ENCODE data around the gene SMARCD3.

Gene SMARCD3

DNA sequence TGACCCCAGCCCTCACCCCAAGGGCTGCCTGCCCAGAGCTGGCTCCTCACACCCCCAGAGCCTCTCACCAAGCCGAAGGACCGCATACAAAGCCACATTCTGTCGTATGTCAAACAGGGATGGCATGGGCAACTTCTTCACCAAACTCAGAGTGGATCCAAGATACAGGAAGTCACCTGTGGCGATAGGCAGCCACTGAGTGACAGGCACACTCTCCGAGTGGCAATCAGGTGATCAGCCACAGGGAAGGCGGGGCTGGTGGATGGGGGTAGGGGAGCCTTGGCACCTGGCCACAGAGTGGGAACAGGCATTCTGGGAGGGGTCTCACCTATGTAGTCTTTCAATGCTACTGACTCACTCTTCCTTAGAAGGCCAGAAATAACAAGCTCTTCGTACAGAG lies 54.3 kb downstream of the SMARCD3 start:
- no peak for FAIRE-seq

DNA sequence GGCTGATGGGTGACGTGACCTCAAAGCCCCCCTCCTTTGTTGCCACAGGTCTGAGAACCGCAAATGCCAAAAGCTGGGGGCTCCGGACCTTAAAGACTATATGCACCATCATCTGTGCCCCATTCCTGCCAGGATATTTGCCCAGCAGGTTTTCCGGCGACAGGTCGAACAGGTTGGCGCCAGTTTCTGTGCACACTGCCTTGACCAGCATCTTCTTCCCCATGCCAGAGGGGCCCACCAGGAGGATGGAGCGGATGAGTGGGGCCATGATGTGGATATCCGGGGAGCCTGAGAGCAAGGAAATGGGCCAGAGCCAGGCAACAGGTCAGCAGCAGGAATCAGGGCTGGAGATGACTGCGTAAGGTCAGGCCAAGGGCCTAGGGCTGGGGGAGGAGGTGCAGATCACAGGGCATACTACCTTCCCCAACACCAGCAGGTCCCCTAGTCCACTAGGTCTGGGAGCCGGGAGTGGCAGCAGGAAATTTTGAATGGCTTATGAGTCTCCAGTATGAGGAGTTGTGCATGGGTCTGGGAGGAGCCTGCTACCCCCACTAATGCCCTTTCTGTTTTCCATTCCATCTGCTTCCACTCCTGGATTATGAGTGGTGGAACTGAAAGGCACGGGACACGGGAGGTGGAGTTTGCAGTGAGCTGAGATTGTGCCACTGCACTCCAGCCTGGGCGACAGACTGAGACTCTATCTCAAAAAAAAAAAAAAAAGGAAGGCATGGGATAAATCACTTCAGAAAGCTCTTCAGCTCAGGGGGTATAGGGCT lies 55.1 kb downstream of the SMARCD3 start:
- no peak for FAIRE-seq
- no peak for DNase-seq (ENCODE audit: insufficient read length, low spot score)

More for the DNA sequence above, 54.3 kb downstream of the SMARCD3 start:
- no peak for DNase-seq (ENCODE audit: insufficient read length, low spot score)

DNA sequence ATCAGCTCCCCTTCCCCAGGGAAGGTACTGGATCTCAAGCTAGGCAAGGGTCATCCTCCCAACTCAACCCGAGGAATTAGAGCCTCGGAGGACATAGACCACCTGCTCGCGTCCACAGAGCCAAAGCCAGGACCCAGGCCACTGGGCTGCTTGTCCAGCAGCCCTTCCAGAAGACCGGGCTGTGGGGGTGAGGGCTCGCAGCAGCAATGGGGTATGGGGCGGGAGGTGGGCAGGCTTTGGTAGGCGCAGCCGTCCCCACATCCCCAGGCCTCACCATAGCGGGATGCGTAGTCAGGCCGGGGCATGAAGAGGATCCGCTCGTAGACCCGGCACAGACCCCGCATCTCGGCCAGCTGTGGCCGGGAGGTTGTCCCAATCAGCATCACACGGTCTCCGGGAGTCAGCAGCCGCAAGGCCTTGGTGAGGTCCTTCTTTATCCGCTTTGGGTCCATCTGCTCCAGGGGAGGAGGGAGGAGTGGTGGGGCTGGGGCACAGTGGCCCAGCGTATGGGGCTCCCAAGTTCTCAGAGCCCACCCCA lies 56.4 kb downstream of the SMARCD3 start:
- FAIRE-seq (no peak), DNase-seq (ENCODE audit: insufficient read length, low spot score) (no peak)

DNA sequence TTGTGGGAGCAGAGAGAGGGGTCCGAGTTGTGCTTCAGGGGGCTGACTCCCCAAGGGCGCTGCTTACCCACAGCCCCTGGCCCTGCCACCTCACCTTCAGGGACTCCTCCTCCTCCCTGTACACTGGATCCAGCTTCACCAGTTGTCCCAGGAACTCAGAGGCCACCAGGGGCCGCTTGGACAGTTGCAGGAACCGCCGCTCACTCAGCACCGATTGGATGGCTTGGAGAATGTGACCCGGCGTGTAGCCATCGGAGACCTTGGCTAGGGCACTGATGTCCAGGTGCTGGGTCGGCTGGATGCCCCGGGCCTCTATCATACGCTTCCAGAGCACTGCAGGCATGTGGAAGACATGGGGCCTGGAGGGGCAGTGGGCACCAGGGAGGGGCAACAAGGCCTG lies 57.0 kb downstream of the SMARCD3 start:
- FAIRE-seq: no peak
- DNase-seq (ENCODE audit: insufficient read length, low spot score): no peak

DNA sequence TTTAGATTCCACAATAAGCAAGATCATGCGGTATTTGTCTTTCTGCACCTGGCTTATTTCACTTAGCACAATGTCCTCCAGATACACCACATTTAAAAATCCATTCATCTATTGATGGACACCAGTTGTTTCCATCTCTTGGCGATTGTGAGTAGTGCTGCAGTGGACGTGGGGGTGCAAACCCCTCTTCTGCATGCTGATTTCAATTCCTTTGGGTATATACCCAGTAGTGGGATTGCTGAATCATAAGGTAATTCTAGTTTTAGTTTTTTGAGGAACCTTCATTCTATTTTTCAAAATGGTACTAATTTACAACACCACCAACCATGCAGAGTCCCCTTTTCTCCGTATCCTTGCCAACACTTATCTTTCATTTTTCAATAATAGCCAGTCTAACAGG lies 59.5 kb downstream of the SMARCD3 start:
- FAIRE-seq: no peak
- no peak for DNase-seq (ENCODE audit: insufficient read length, low spot score)
